Measurements from ENCODE around the gene NEFH.
A peak's percentile ranks its signal among the peaks of the same experiment; 100 is the strongest.
"Not testable (repeated sequence)": the region's sequence is repeated elsewhere in the genome, so short reads cannot be mapped to it uniquely, and the experiment has no call there.

NEFH gene

DNA sequence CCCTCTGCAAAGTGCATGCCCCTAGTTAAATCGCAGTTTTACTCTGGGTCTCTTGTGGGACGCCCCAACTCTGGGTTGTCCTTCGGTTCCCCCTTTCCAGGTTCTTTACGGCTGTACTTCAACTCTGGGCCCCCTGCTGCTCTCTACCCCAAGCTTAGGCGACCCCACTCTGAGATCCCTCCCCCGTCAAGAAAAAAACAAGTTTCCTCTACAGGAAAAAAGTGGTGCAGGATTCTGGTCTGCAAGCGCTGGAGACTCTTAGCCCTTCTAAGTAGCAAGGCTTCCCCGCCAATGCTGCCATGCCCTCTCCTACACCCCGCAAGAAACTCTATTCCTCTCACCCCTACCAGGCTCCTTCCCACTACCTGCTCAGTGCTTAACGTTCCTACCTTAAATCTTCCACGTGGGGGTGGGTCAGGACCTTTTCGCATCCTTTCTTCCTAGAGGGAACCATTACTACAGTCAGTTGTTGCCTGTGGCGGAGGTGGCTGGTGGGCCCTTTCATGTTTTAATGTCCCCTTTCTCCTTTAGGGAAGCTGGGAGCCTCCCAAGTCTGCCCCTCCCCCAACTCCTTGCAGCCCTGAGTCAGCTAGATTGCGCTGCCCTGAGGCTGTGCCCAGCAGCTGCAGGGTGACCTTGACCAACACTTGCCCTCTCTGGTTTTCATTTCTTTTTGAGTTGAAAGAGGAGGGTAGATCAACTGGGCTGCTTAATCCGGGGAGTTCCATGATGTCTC is 1.4 kb downstream of the NEFH start:
- Histone ChIP-seq H3K9ac (ENCODE audit: low read depth, low read length) (peak overlapping the region; percentile 16; the same call in 1 of the 2 replicates), H3K4me3 (ENCODE audit: low read depth, low read length) (peak overlapping the region; percentile 63), H3K27me3 (ENCODE audit: control insufficient read depth, insufficient read depth, low read length) (peaks cover 50% of the 10 kb centered on the region), H3K4me1 (ENCODE audit: control insufficient read depth, insufficient read depth, low read length) (peaks cover 31% of the 10 kb centered on the region), H3K9me3 (ENCODE audit: control insufficient read depth, insufficient read depth, low read length) (no peaks in the 10 kb centered on the region), H3K27ac (ENCODE audit: low read depth, low read length) (no peak overlapping the region), H3K36me3 (ENCODE audit: control insufficient read depth, insufficient read depth, low read length) (peaks cover 19% of the 10 kb centered on the region)

DNA sequence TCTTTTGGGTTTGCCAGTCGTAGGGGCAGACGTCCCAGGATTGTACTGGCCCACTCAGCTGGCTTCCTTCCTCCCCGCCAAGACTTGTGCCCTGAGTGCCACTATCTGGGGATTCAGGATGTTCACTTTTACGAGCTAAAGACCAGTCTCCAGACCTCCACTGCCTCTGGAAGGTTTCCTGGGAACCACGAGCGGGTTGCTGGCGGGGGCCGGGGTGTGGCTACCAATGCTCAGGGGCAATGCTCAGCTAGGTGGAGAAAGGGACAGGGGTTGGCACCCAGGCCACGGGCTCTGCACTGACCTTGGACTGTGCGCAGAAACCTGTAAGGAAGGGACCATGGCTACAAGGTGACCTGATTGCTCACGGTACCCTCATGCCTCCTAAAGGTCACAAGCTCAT is 2.2 kb downstream of the NEFH start:
- Histone ChIP-seq H3K27me3 (ENCODE audit: control insufficient read depth, insufficient read depth, low read length) (peaks cover 50% of the 10 kb centered on the region), H3K4me1 (ENCODE audit: control insufficient read depth, insufficient read depth, low read length) (peaks cover 31% of the 10 kb centered on the region), H3K9ac (ENCODE audit: low read depth, low read length) (no peak overlapping the region), H3K36me3 (ENCODE audit: control insufficient read depth, insufficient read depth, low read length) (peaks cover 24% of the 10 kb centered on the region), H3K4me3 (ENCODE audit: low read depth, low read length) (peak overlapping the region; percentile 63; the same call in 1 of the 2 replicates), H3K9me3 (ENCODE audit: control insufficient read depth, insufficient read depth, low read length) (no peaks in the 10 kb centered on the region), H3K27ac (ENCODE audit: low read depth, low read length) (no peak overlapping the region)

DNA sequence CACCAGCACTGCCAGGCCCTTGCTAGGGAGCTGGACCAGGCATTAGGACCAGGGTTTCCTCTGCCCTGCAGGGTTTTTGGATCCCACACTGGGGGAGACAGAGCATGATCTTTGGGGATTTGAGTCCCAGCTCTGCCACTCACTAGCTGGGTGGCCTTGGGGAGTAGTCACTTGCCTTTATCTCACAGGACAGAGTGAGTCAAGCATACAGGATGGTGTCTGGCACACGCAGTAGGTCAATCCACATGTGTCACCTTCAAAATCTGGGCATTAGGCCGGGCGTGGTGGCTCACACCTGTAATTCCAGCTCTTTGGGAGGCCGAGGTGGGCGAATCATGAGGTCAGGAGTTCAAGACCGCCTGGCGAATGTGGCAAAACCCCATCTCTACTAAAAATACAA is 2.7 kb downstream of the NEFH start:
- Histone ChIP-seq H3K4me1 (ENCODE audit: control insufficient read depth, insufficient read depth, low read length) (peaks cover 27% of the 10 kb centered on the region), H3K9ac (ENCODE audit: low read depth, low read length) (no peak overlapping the region), H3K4me3 (ENCODE audit: low read depth, low read length) (no peak overlapping the region), H3K27me3 (ENCODE audit: control insufficient read depth, insufficient read depth, low read length) (peaks cover 45% of the 10 kb centered on the region), H3K36me3 (ENCODE audit: control insufficient read depth, insufficient read depth, low read length) (peaks cover 28% of the 10 kb centered on the region), H3K27ac (ENCODE audit: low read depth, low read length) (no peak overlapping the region), H3K9me3 (ENCODE audit: control insufficient read depth, insufficient read depth, low read length) (no peaks in the 10 kb centered on the region)

DNA sequence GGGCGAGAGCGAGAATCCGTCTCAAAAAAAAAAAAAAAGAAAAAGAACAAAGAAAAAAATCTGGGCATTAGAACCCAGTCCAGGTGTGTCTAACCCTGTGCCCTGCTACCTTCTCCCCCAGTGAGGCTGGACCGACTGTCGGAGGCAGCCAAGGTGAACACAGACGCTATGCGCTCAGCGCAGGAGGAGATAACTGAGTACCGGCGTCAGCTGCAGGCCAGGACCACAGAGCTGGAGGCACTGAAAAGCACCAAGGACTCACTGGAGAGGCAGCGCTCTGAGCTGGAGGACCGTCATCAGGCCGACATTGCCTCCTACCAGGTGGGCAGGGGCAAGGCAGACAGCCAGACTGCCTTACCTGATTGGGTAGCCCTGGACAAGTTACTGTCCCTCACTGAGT is 3.2 kb downstream of the NEFH start:
- Histone ChIP-seq H3K27me3 (ENCODE audit: control insufficient read depth, insufficient read depth, low read length) (peaks cover 40% of the 10 kb centered on the region), H3K9me3 (ENCODE audit: control insufficient read depth, insufficient read depth, low read length) (no peaks in the 10 kb centered on the region), H3K9ac (ENCODE audit: low read depth, low read length) (no peak overlapping the region), H3K4me1 (ENCODE audit: control insufficient read depth, insufficient read depth, low read length) (peaks cover 22% of the 10 kb centered on the region), H3K4me3 (ENCODE audit: low read depth, low read length) (no peak overlapping the region), H3K27ac (ENCODE audit: low read depth, low read length) (no peak overlapping the region), H3K36me3 (ENCODE audit: control insufficient read depth, insufficient read depth, low read length) (peaks cover 29% of the 10 kb centered on the region)

DNA sequence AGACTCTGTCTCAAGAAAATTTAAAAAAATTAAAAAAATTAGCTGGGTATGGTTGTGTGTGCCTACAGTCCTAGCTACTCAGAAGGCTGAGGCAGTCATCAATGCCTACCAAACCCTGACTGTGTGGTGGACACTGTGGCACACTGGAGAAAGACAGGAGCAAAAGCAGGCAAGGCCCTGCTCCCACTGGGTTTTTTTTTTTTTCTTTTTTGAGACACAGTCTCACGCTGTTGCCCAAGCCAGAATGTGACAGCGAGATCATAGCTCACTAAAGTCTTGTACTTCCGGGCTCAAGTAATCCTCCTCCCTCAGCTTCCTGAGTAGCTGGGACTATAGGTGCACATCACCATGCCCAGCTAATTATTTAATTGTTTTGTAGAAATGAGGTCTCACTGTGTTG is 4.6 kb downstream of the NEFH start:
- Histone ChIP-seq H3K4me1 (ENCODE audit: control insufficient read depth, insufficient read depth, low read length) (peaks cover 13% of the 10 kb centered on the region), H3K27me3 (ENCODE audit: control insufficient read depth, insufficient read depth, low read length) (peaks cover 26% of the 10 kb centered on the region), H3K27ac (ENCODE audit: low read depth, low read length) (no peak overlapping the region), H3K9ac (ENCODE audit: low read depth, low read length) (no peak overlapping the region), H3K36me3 (ENCODE audit: control insufficient read depth, insufficient read depth, low read length) (peaks cover 35% of the 10 kb centered on the region), H3K9me3 (ENCODE audit: control insufficient read depth, insufficient read depth, low read length) (no peaks in the 10 kb centered on the region), H3K4me3 (ENCODE audit: low read depth, low read length) (no peak overlapping the region)

DNA sequence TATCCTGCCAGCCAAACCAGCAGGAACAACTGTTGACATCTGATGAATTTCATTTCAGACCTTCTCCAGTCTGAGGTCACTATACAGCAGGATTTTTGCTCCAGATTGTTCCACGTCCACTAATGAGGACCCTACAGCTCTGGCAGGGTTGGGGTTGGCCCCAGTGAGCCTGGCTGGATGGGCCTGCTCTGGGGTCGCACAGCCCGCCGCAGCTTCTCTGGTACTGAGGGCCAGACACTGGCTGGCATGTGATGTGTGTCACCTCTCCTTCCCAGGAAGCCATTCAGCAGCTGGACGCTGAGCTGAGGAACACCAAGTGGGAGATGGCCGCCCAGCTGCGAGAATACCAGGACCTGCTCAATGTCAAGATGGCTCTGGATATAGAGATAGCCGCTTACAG is 5.4 kb downstream of the NEFH start:
- Histone ChIP-seq H3K4me3 (ENCODE audit: low read depth, low read length) (no peak overlapping the region), H3K27me3 (ENCODE audit: control insufficient read depth, insufficient read depth, low read length) (peaks cover 18% of the 10 kb centered on the region), H3K9ac (ENCODE audit: low read depth, low read length) (no peak overlapping the region), H3K27ac (ENCODE audit: low read depth, low read length) (no peak overlapping the region), H3K4me1 (ENCODE audit: control insufficient read depth, insufficient read depth, low read length) (peaks cover 13% of the 10 kb centered on the region), H3K9me3 (ENCODE audit: control insufficient read depth, insufficient read depth, low read length) (no peaks in the 10 kb centered on the region), H3K36me3 (ENCODE audit: control insufficient read depth, insufficient read depth, low read length) (peaks cover 35% of the 10 kb centered on the region)

DNA sequence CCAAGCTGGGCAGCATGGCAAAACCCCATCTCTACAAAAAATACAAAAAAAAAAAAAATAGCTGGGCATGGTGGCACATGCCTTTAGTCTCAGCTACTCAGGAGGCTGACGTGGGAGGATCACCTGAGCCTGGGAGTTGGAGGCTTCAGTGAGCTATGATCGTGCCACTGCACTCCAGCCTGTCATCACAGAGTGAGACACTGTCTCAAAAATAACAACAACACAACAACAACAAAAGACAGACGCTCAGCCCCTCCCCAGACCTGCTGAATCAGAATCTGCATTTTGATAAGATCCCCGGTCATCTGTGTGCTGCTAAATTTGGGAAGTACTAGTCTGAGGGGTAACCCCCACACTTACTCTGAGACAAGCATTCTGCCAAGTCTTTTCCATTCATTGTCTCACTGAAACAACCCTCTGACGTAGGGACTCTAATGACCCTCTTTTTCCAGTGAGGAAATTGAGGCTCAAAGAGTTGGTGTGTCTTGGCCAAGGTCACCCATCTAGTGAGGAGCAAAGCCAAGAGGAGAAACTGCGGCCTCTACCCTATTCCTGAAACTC is 7.5 kb downstream of the NEFH start:
- Histone ChIP-seq H3K27ac (ENCODE audit: low read depth, low read length) (no peak overlapping the region), H3K36me3 (ENCODE audit: control insufficient read depth, insufficient read depth, low read length) (peaks cover 35% of the 10 kb centered on the region), H3K4me3 (ENCODE audit: low read depth, low read length) (no peak overlapping the region), H3K9me3 (ENCODE audit: control insufficient read depth, insufficient read depth, low read length) (no peaks in the 10 kb centered on the region), H3K9ac (ENCODE audit: low read depth, low read length) (no peak overlapping the region), H3K27me3 (ENCODE audit: control insufficient read depth, insufficient read depth, low read length) (0 out of 2 replicates have a peak, but pooled peaks cover 1% of the 10 kb centered on the region), H3K4me1 (ENCODE audit: control insufficient read depth, insufficient read depth, low read length) (peaks cover 1% of the 10 kb centered on the region; the same call in 1 of the 2 replicates)

DNA sequence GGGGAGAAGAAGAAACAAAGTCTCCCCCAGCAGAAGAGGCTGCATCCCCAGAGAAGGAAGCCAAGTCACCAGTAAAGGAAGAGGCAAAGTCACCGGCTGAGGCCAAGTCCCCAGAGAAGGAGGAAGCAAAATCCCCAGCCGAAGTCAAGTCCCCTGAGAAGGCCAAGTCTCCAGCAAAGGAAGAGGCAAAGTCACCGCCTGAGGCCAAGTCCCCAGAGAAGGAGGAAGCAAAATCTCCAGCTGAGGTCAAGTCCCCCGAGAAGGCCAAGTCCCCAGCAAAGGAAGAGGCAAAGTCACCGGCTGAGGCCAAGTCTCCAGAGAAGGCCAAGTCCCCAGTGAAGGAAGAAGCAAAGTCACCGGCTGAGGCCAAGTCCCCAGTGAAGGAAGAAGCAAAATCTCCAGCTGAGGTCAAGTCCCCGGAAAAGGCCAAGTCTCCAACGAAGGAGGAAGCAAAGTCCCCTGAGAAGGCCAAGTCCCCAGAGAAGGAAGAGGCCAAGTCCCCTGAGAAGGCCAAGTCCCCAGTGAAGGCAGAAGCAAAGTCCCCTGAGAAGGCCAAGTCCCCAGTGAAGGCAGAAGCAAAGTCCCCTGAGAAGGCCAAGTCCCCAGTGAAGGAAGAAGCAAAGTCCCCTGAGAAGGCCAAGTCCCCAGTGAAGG is 9.2 kb downstream of the NEFH start:
- not testable (repeated sequence) for H3K4me3 ChIP-seq (ENCODE audit: low read depth, low read length); H3K9me3 ChIP-seq (ENCODE audit: control insufficient read depth, insufficient read depth, low read length); H3K27ac ChIP-seq (ENCODE audit: low read depth, low read length); H3K4me1 ChIP-seq (ENCODE audit: control insufficient read depth, insufficient read depth, low read length); H3K27me3 ChIP-seq (ENCODE audit: control insufficient read depth, insufficient read depth, low read length); H3K9ac ChIP-seq (ENCODE audit: low read depth, low read length)
- peaks cover 33% of the 10 kb centered on the region for H3K36me3 ChIP-seq (ENCODE audit: control insufficient read depth, insufficient read depth, low read length)

DNA sequence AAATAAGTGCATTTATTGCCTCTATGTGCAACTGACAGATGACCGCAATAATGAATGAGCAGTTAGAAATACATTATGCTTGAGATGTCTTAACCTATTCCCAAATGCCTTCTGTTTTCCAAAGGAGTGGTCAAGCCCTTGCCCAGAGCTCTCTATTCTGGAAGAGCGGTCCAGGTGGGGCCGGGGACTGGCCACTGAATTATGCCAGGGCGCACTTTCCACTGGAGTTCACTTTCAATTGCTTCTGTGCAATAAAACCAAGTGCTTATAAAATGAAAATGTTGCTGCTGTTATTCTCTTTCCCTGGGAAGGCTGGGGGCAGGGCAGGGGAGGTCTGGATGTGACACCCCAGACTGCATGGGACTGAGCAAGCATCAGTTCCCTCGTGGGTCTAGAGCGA is 11.0 kb downstream of the NEFH start:
- Histone ChIP-seq H3K27ac (ENCODE audit: low read depth, low read length) (no peak overlapping the region), H3K4me3 (ENCODE audit: low read depth, low read length) (no peak overlapping the region), H3K9me3 (ENCODE audit: control insufficient read depth, insufficient read depth, low read length) (no peaks in the 10 kb centered on the region), H3K27me3 (ENCODE audit: control insufficient read depth, insufficient read depth, low read length) (no peaks in the 10 kb centered on the region), H3K4me1 (ENCODE audit: control insufficient read depth, insufficient read depth, low read length) (no peaks in the 10 kb centered on the region), H3K36me3 (ENCODE audit: control insufficient read depth, insufficient read depth, low read length) (peaks cover 19% of the 10 kb centered on the region), H3K9ac (ENCODE audit: low read depth, low read length) (no peak overlapping the region)

DNA sequence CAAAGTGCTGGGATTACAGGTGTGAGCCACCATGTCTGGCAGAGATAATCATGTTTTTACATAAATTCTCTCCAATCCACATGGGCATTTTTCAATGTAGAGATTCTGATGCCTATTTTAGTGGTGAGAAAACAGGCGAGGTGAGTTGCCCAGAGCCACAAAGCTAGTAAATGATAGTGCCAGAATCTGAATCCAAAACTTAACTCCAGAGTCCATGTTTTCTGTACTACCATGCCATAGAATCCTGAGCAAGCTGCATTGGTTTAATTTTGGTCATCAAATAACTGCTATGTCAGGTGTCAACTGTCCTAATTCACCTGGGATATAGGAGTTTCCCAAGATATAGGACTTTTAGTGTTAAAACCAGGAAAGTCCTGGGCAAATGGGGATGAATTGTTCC is 13.6 kb downstream of the NEFH start:
- no peaks in the 10 kb centered on the region for H3K27me3 ChIP-seq (ENCODE audit: control insufficient read depth, insufficient read depth, low read length)
- H3K27ac ChIP-seq (ENCODE audit: low read depth, low read length): no peak overlapping the region
- no peaks in the 10 kb centered on the region for H3K9me3 ChIP-seq (ENCODE audit: control insufficient read depth, insufficient read depth, low read length)
- H3K36me3 ChIP-seq (ENCODE audit: control insufficient read depth, insufficient read depth, low read length): peaks cover 5% of the 10 kb centered on the region; the same call in 1 of the 2 replicates
- H3K4me3 ChIP-seq (ENCODE audit: low read depth, low read length): no peak overlapping the region
- H3K9ac ChIP-seq (ENCODE audit: low read depth, low read length): no peak overlapping the region
- H3K4me1 ChIP-seq (ENCODE audit: control insufficient read depth, insufficient read depth, low read length): no peaks in the 10 kb centered on the region

DNA sequence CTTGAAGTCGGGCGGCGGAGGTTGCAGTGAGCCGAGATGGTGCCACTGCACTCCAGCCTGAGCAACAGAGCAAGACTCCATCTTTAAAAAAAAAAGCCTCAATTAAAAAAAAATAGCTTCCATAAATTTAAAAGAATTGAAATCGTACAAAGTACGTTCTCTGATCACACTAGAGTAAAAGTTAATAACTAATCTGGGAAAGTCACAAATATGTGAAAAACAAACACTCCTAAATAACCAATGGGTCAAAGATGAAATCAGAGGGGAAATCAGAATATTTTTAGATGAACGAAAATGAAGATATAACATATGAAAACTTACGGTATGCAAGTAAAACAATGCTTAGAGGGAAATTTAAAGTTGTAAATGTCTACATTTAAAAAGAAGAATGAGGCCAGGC is 19.8 kb downstream of the NEFH start:
- H3K27me3 ChIP-seq (ENCODE audit: control insufficient read depth, insufficient read depth, low read length): no peaks in the 10 kb centered on the region
- no peaks in the 10 kb centered on the region for H3K9me3 ChIP-seq (ENCODE audit: control insufficient read depth, insufficient read depth, low read length)
- no peak overlapping the region for H3K4me3 ChIP-seq (ENCODE audit: low read depth, low read length)
- H3K27ac ChIP-seq (ENCODE audit: low read depth, low read length): no peak overlapping the region
- no peaks in the 10 kb centered on the region for H3K4me1 ChIP-seq (ENCODE audit: control insufficient read depth, insufficient read depth, low read length)
- H3K9ac ChIP-seq (ENCODE audit: low read depth, low read length): no peak overlapping the region
- no peaks in the 10 kb centered on the region for H3K36me3 ChIP-seq (ENCODE audit: control insufficient read depth, insufficient read depth, low read length)

Data from HUES48 (cell line).